Neutrophil (primary cell): ENCODE measurements around the gene KCNT1.

Experiments
- H3K27ac ChIP-seq: fragments of 200-600 bp; sonication (generic); 2 replicates; pipeline ENCODE4 v1.5.1; 2016; ENCODE audit warnings: mild to moderate bottlenecking, moderate library complexity
- H3K27me3 ChIP-seq: fragments of 200-600 bp; sonication (generic); 2 replicates; pipeline ENCODE4 v1.6.0; 2016; ENCODE audit warnings: mild to moderate bottlenecking
- H3K36me3 ChIP-seq: fragments of 200-600 bp; sonication (generic); 2 replicates; pipeline ENCODE4 v1.5.1; 2017
- H3K4me1 ChIP-seq, 2 experiments: fragments of 200-600 bp in 1 of 2; sonication (generic) in 1 of 2; 1 replicate in 1 of 2; 2 replicates in 1 of 2; pipeline versions ENCODE4 v1.5.1 to v1.6.1; 2013 to 2016; ENCODE audit warnings: low read depth in 1 of 2, low read length in 1 of 2, mild to moderate bottlenecking in 1 of 2, moderate library complexity in 1 of 2; ENCODE audit not compliant: control insufficient read depth in 1 of 2, insufficient read depth in 1 of 2
- H3K4me3 ChIP-seq, 2 experiments: fragments of 200-600 bp in 1 of 2; sonication (generic) in 1 of 2; 1 replicate in 1 of 2; 2 replicates in 1 of 2; pipeline ENCODE4 v1.5.1; 2013 to 2016; ENCODE audit warnings: low read depth in 1 of 2, low read length in 1 of 2, mild to moderate bottlenecking in 1 of 2, moderate library complexity in 1 of 2
- H3K9me3 ChIP-seq: fragments of 200-600 bp; sonication (generic); 2 replicates; pipeline ENCODE4 v1.5.1; 2016
- TF ChIP-seq, protein P1 (sequence below): fragments of 200-600 bp; sonication (generic); IDR thresholded peaks from 2 replicates; pipeline ENCODE4 v1.5.1; 2016; ENCODE audit warnings: antibody characterized with exemption

Gene KCNT1

GRCh38 chr9:135798263-135798585 is 96.2 kb downstream of the KCNT1 start:
- TF ChIP-seq, protein P1, sequence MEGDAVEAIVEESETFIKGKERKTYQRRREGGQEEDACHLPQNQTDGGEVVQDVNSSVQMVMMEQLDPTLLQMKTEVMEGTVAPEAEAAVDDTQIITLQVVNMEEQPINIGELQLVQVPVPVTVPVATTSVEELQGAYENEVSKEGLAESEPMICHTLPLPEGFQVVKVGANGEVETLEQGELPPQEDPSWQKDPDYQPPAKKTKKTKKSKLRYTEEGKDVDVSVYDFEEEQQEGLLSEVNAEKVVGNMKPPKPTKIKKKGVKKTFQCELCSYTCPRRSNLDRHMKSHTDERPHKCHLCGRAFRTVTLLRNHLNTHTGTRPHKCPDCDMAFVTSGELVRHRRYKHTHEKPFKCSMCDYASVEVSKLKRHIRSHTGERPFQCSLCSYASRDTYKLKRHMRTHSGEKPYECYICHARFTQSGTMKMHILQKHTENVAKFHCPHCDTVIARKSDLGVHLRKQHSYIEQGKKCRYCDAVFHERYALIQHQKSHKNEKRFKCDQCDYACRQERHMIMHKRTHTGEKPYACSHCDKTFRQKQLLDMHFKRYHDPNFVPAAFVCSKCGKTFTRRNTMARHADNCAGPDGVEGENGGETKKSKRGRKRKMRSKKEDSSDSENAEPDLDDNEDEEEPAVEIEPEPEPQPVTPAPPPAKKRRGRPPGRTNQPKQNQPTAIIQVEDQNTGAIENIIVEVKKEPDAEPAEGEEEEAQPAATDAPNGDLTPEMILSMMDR: no peak
- Histone ChIP-seq H3K9me3 (no peaks in the 10 kb centered on the region), H3K27me3 (peaks cover 8% of the 10 kb centered on the region), H3K36me3 (no peaks in the 10 kb centered on the region), H3K4me3 (no peak overlapping the region), H3K4me1 (no peaks in the 10 kb centered on the region), H3K27ac (no peak overlapping the region)

DNA sequence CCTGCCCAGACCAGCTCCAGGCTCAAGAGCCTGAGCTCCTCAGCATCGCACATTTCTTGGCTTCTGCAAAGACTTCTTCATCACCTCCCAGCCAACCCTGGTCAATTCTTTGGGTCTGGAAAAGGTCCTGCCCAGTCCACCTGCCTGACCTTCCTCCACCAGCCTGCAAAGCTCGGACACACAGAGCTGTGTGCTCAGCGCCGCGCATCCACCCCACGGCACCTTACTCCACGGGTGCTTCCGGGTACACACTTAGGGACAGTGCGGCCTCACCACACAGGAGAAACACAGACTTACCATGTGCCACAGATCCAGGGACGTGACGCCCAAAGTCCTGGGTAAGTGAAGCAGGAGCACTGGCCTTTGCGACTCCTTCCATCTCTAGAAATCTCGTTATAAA is 97.3 kb downstream of the KCNT1 start:
- no peaks in the 10 kb centered on the region for H3K4me1 ChIP-seq
- no peak overlapping the region for H3K4me3 ChIP-seq
- TF ChIP-seq, protein P1: no peak
- H3K36me3 ChIP-seq: no peaks in the 10 kb centered on the region
- H3K9me3 ChIP-seq: no peaks in the 10 kb centered on the region
- no peak overlapping the region for H3K27ac ChIP-seq
- H3K27me3 ChIP-seq: peaks cover 4% of the 10 kb centered on the region

- Histone ChIP-seq H3K27me3 (peaks cover 9% of the 10 kb centered on the region), H3K4me1 (no peaks in the 10 kb centered on the region), H3K27ac (no peak overlapping the region), H3K9me3 (no peaks in the 10 kb centered on the region), H3K36me3 (no peaks in the 10 kb centered on the region), H3K4me3 (no peak overlapping the region)
- TF ChIP-seq, protein P1: no peak
Measured at GRCh38 chr9:135801070-135801469, 99.1 kb downstream of the KCNT1 start.

DNA sequence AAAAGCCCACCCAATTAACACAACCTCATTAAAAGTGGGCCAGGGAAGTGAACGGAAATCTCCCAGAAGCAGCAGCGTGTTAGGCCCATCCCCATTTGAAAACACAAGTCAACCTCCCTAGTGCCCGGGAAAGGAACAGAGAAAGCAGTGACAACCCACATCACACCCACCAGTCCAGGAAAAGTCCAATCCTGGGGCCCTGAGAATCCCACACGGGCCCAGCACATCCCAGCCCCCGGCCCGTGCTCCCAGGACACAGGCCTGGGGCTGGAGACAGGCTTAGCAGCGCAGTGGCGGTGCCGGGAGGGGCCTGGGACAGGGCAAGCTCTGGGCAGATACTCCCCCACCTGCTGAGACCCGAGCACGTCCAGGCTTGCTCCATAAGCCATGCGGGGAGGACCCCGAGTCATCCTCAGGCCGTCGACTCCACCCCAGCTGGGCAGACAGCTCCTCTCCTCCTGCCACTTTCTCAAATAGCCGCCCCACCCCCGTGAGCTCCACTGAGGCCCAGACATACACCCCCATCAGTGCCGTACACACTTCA is 101.0 kb downstream of the KCNT1 start:
- TF ChIP-seq, protein P1: no peak
- H3K36me3 ChIP-seq: no peaks in the 10 kb centered on the region
- H3K4me3 ChIP-seq: no peak overlapping the region
- no peak overlapping the region for H3K27ac ChIP-seq
- peaks cover 10% of the 10 kb centered on the region for H3K27me3 ChIP-seq
- no peaks in the 10 kb centered on the region for H3K4me1 ChIP-seq
- H3K9me3 ChIP-seq: no peaks in the 10 kb centered on the region

DNA sequence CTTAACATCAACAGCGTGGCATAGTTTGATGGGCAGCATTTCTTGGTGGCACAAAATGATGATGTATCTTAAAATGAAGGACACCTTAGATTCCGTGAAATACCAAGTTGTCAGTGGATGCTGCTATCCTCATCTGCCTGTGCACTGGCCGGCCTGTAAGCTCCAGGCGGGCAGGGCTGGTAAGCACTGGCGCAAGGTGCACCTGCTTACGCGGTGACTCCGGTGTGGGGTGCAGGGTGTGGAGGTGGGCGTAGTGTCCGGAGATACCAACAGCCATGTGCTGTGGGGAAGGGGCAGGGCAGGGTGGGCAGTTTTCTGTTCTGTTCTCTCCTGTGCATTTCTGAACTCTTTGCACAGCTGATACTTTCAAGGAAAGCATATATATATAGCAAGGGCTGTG is 101.5 kb downstream of the KCNT1 start:
- Histone ChIP-seq H3K4me1 (no peaks in the 10 kb centered on the region), H3K4me3 (no peak overlapping the region), H3K27ac (no peak overlapping the region), H3K36me3 (no peaks in the 10 kb centered on the region), H3K9me3 (no peaks in the 10 kb centered on the region), H3K27me3 (peaks cover 10% of the 10 kb centered on the region)
- TF ChIP-seq, protein P1: no peak
